ENCODE measurements around the gene VRK2. TPM values are rescaled to one million over a fixed set of nuclear protein-coding genes. Genes with fewer than 3 reads are reported as not detected.

The VRK2 gene
- polyA plus RNA-seq, 1 donor: 17.2 TPM

DNA sequence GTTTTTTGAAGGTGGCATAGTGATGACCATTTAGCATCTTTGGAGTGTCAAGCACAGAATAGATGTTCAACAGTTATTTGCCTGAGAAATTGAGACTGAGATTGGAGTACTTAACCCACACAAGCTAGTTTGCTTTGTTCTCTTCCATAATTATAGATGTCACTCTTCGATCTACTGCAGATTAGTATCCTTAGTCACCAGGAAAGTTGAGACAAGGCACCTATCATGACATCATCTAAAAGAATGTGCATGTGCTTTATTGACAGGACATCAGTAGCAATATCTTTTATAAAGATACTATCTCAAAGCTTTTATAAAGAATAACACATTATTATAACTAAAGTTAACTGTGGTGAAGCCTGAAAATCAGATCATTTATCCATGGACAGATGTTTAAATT is 6.4 kb downstream of the VRK2 start:
- Histone ChIP-seq H3K36me3 (ENCODE audit: control insufficient read depth, insufficient read depth, low read length) (peaks cover 3% of the 10 kb centered on the region), H3K27ac (ENCODE audit: low read length) (no peak overlapping the region), H3K27me3 (ENCODE audit: control insufficient read depth, insufficient read depth, low read length) (no peaks in the 10 kb centered on the region), H3K4me1 (ENCODE audit: control insufficient read depth, insufficient read depth, low read length) (no peaks in the 10 kb centered on the region), H3K4me3 (ENCODE audit: low read length) (no peak overlapping the region), H3K9me3 (ENCODE audit: control insufficient read depth, low read depth, low read length) (no peaks in the 10 kb centered on the region)
- WGBS (ENCODE audit: insufficient coverage, low lambda C conversion rate): no CpG with 5 or more reads among the region's 1 CpG
- DNase-seq: no peak

DNA sequence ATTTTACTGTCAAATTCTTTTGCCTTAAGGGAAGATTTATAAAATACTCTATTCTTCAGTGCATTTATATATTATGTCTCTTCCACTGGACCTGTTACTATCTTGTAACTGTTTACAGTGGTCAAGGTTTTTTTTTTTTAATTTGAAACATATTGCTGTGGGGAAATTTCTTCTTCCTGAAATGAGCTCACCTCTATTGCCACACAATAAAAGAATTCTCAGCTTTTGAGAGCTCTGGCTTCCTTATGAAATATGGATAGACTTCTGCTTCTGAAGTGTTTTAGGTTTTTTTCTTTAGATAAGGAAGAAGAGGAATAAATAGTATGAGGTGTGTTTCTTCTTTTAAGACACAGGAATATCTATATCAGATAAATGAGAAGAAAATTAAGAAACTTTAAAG is 7.7 kb downstream of the VRK2 start:
- no peak for DNase-seq
- H3K4me1 ChIP-seq (ENCODE audit: control insufficient read depth, insufficient read depth, low read length): no peaks in the 10 kb centered on the region
- no peaks in the 10 kb centered on the region for H3K9me3 ChIP-seq (ENCODE audit: control insufficient read depth, low read depth, low read length)
- H3K27ac ChIP-seq (ENCODE audit: low read length): no peak overlapping the region
- H3K4me3 ChIP-seq (ENCODE audit: low read length): no peak overlapping the region
- H3K27me3 ChIP-seq (ENCODE audit: control insufficient read depth, insufficient read depth, low read length): no peaks in the 10 kb centered on the region
- peaks cover 10% of the 10 kb centered on the region for H3K36me3 ChIP-seq (ENCODE audit: control insufficient read depth, insufficient read depth, low read length)

DNA sequence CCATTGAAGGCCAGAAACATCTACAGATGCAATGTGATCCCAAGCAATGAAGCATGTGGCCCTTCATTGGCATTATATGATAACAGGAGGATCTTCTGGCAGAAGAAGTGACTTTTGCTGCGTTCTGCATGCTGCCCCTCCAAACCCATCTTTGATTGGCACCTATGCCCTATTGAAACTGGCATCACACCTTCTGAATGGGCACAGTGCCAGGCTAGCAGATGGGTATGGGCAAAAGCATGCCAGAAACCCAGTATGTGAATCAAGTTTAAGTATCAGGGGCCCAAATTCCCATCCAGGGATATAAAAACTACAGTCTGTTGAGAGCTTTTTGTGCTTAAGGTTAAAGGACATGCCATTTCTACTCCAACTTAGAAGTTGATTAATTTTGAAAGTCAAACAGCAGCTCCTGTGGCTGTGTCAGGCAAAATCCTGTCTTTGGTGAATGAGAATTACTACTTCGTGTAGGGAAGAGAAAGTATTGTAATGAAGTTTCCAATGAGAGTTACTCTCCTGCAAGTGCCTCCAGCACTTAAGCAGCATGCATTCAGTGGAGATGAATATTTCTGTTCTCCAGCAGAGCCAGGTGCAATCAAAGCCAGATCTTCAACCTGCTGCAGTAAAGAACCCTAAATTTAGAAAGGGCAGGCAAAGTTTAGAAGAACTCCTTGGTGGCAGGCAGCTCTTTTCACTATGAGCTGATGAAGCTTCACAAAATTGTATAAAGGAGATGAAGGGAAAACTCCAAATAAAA is 8.6 kb downstream of the VRK2 start:
- Histone ChIP-seq H3K27ac (ENCODE audit: low read length) (no peak overlapping the region), H3K36me3 (ENCODE audit: control insufficient read depth, insufficient read depth, low read length) (peaks cover 11% of the 10 kb centered on the region), H3K4me1 (ENCODE audit: control insufficient read depth, insufficient read depth, low read length) (no peaks in the 10 kb centered on the region), H3K27me3 (ENCODE audit: control insufficient read depth, insufficient read depth, low read length) (no peaks in the 10 kb centered on the region), H3K9me3 (ENCODE audit: control insufficient read depth, low read depth, low read length) (no peaks in the 10 kb centered on the region), H3K4me3 (ENCODE audit: low read length) (no peak overlapping the region)
- DNase-seq: no peak
- WGBS (ENCODE audit: insufficient coverage, low lambda C conversion rate): no CpG with 5 or more reads among the region's 2 CpGs

DNA sequence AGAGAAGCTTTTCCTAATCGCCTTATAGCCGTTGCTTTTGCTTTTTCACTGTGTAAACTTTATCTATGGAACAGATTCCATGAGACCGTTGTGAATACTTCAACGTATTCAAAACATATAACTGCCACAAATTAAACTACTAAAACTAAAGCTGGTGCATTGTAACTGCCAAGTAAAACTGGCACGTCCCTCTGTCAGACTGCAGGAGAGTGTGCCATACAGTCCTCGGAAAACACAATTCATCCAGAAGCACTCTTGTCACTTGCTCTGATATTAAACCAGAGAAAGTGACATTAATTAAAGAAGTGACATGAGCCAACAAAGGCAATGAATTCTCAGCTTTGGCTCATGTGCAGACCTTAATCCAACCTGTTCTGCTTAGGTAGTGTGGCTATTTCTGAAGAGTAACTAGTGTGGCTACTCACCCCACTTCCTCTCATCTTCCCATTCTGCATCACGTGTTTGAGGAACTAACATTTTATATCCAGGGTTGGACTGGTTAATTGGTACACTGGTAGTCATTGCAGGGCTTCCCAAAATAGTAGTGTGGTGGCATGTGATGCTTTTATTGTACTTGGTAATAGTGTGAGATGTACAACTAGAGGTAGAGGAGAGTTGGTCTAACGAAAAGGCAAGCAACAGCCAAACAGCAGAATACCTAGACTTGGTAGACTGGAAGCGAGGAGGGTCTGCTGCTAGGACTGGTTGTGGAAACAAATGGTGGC is 9.7 kb downstream of the VRK2 start:
- Histone ChIP-seq H3K27ac (ENCODE audit: low read length) (no peak overlapping the region), H3K36me3 (ENCODE audit: control insufficient read depth, insufficient read depth, low read length) (peaks cover 12% of the 10 kb centered on the region), H3K4me1 (ENCODE audit: control insufficient read depth, insufficient read depth, low read length) (no peaks in the 10 kb centered on the region), H3K4me3 (ENCODE audit: low read length) (no peak overlapping the region), H3K27me3 (ENCODE audit: control insufficient read depth, insufficient read depth, low read length) (no peaks in the 10 kb centered on the region), H3K9me3 (ENCODE audit: control insufficient read depth, low read depth, low read length) (no peaks in the 10 kb centered on the region)
- WGBS (ENCODE audit: insufficient coverage, low lambda C conversion rate): 100% methylated on average over 4 of the region's 9 CpGs
- no peak for DNase-seq

DNA sequence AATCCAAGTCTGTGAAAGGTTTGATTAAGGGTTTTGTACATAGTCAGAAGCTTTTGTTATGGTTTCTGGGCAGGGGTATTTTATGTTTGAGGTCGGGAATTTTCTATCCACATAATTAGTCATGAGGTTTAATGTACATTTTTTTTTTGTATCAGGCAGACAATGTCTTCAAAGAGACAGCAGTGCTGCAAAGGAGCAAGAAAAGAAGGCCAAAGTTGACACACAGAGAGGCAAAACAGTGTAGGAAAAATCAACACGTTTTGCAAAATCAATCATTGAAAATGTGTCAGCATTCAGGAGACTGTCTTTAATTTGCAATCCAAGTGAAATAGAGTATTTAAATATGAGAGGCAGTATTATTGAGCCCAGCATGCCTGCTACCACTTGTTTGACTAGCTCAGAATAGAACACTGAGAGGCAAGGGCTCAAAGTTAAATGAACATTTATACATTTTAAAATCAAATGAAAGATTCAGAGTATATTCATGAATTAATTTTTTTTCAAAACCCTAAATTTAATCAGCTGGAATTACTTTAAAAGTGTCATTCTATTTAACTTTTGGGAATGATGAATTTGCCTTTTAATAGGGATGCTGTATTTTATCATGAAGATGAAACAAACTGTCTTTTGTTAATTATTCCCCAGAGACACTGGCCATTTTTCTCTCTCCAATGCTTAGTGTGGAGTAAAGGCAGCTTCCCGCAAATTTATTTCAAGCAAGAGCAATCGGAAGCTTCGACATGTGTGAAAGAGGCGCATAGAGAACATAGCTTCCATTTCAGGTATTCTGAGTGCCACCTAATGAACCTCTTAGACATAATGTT is 11.3 kb downstream of the VRK2 start:
- no peaks in the 10 kb centered on the region for H3K9me3 ChIP-seq (ENCODE audit: control insufficient read depth, low read depth, low read length)
- no peak overlapping the region for H3K4me3 ChIP-seq (ENCODE audit: low read length)
- H3K36me3 ChIP-seq (ENCODE audit: control insufficient read depth, insufficient read depth, low read length): peaks cover 12% of the 10 kb centered on the region
- H3K4me1 ChIP-seq (ENCODE audit: control insufficient read depth, insufficient read depth, low read length): no peaks in the 10 kb centered on the region
- DNase-seq: no peak
- no peaks in the 10 kb centered on the region for H3K27me3 ChIP-seq (ENCODE audit: control insufficient read depth, insufficient read depth, low read length)
- 96% methylated on average over 4 of the region's 6 CpGs for WGBS (ENCODE audit: insufficient coverage, low lambda C conversion rate)
- no peak overlapping the region for H3K27ac ChIP-seq (ENCODE audit: low read length)

DNA sequence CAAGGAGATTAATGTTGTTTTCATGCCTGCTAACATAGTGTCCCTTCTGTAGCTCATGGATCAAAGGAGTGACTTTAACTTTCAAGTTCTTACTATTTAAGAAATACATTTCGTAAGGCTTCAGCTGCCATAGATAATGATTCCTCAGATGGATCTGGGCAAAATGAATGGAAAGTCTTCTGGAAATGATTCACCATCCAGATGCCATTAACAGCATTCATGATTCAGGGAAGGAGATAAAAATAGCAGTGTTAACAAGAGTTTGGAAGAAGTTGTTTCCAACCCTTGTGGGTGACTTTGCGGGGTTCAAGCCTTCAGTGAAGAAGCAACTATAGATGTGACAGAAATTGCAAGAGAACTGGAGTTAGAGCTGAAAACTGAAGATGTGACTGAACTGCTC is 17.0 kb downstream of the VRK2 start:
- no peak overlapping the region for H3K4me3 ChIP-seq (ENCODE audit: low read length)
- no peaks in the 10 kb centered on the region for H3K9me3 ChIP-seq (ENCODE audit: control insufficient read depth, low read depth, low read length)
- H3K4me1 ChIP-seq (ENCODE audit: control insufficient read depth, insufficient read depth, low read length): no peaks in the 10 kb centered on the region
- H3K27ac ChIP-seq (ENCODE audit: low read length): no peak overlapping the region
- peaks cover 6% of the 10 kb centered on the region for H3K36me3 ChIP-seq (ENCODE audit: control insufficient read depth, insufficient read depth, low read length)
- H3K27me3 ChIP-seq (ENCODE audit: control insufficient read depth, insufficient read depth, low read length): no peaks in the 10 kb centered on the region
- DNase-seq: no peak
- WGBS (ENCODE audit: insufficient coverage, low lambda C conversion rate): 100% methylated on average over 1 of the region's 2 CpGs

DNA sequence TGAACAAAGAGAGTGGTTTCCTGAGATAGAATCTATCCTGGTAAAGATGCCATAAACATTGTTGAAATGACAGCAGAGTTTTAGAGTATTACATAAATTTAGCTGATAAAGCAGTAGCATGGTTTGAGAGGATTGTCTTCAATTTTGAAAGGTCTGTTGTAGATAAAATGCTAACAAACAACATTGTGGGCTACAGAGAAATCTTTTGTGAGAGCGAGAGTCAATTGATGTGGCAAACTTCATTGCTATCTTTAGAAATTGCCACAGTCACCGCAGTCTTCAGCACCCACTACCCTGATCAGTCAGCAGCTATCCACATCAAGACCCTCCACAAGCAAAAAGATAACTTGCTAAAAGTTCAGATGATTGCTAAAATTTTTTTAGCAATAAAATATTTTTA is 17.5 kb downstream of the VRK2 start:
- Histone ChIP-seq H3K27ac (ENCODE audit: low read length) (no peak overlapping the region), H3K4me1 (ENCODE audit: control insufficient read depth, insufficient read depth, low read length) (no peaks in the 10 kb centered on the region), H3K4me3 (ENCODE audit: low read length) (no peak overlapping the region), H3K27me3 (ENCODE audit: control insufficient read depth, insufficient read depth, low read length) (no peaks in the 10 kb centered on the region), H3K36me3 (ENCODE audit: control insufficient read depth, insufficient read depth, low read length) (peaks cover 6% of the 10 kb centered on the region), H3K9me3 (ENCODE audit: control insufficient read depth, low read depth, low read length) (no peaks in the 10 kb centered on the region)
- DNase-seq: no peak
- WGBS (ENCODE audit: insufficient coverage, low lambda C conversion rate): no CpG with 5 or more reads among the region's 2 CpGs

DNA sequence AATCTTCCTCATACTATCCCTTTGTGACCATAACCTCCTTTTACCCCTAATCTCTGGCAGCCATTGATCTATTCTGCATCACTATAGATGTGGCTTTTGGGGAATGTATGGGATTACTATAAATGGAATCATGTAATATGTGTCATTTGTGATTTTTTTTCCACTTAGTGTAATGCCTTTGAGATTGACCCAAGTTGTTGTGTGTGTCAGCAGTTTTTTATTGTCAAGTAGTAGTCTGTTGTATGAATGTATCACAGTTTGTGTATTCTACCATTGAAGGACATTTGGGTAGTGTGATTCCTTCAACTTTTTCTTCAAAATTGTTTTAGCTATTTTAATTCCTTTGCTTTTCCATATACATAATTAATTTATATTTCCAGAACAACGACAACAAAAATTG is 18.6 kb downstream of the VRK2 start:
- Histone ChIP-seq H3K36me3 (ENCODE audit: control insufficient read depth, insufficient read depth, low read length) (peaks cover 7% of the 10 kb centered on the region), H3K27ac (ENCODE audit: low read length) (no peak overlapping the region), H3K4me3 (ENCODE audit: low read length) (no peak overlapping the region), H3K27me3 (ENCODE audit: control insufficient read depth, insufficient read depth, low read length) (no peaks in the 10 kb centered on the region), H3K9me3 (ENCODE audit: control insufficient read depth, low read depth, low read length) (peaks cover 1% of the 10 kb centered on the region), H3K4me1 (ENCODE audit: control insufficient read depth, insufficient read depth, low read length) (no peaks in the 10 kb centered on the region)
- DNase-seq: no peak
- 86% methylated on average over 1 of the region's 1 CpG for WGBS (ENCODE audit: insufficient coverage, low lambda C conversion rate)

DNA sequence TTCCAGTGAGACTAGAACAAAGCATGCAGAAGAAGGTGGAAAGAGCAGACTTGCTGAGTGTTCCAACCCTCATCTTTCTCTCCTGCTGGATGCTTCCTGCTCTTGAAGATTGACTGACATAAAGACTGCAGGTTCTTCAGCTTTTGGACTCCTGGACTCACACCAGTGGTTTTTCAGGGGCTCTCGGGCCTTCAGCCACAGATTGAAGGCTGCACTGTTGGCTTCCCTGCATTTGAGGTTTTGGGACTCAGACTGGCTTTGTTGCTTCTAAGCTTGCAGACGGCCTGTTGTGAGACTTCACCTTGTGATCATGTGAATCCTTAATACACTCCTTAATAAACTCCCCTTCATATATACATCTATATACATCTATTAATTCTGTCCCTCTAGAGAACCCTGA is 20.4 kb downstream of the VRK2 start:
- no peak overlapping the region for H3K4me3 ChIP-seq (ENCODE audit: low read length)
- H3K27ac ChIP-seq (ENCODE audit: low read length): no peak overlapping the region
- no peak for DNase-seq
- no peaks in the 10 kb centered on the region for H3K27me3 ChIP-seq (ENCODE audit: control insufficient read depth, insufficient read depth, low read length)
- H3K36me3 ChIP-seq (ENCODE audit: control insufficient read depth, insufficient read depth, low read length): peaks cover 8% of the 10 kb centered on the region
- H3K9me3 ChIP-seq (ENCODE audit: control insufficient read depth, low read depth, low read length): peaks cover 4% of the 10 kb centered on the region
- no CpG with 5 or more reads among the region's 2 CpGs for WGBS (ENCODE audit: insufficient coverage, low lambda C conversion rate)
- no peaks in the 10 kb centered on the region for H3K4me1 ChIP-seq (ENCODE audit: control insufficient read depth, insufficient read depth, low read length)

DNA sequence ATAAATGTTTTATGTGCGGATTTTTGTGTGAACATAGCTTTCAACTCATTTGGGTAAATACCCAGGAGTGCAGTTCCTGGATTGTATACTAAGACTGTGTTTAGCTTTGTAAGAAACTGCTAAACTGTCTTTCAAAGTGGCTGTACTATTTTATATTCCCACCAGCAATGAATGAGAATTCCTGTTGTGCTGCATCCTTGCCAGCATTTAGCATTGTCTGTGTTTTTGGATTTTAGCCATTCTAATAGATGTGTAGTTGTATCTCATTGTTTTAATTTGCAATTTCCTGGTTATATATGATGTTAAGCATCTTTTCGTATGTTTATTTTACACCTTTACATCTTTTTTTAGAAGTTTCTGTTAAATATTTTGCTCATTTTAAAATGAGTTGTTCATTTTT is 24.2 kb downstream of the VRK2 start:
- Histone ChIP-seq H3K9me3 (ENCODE audit: control insufficient read depth, low read depth, low read length) (peaks cover 4% of the 10 kb centered on the region), H3K27me3 (ENCODE audit: control insufficient read depth, insufficient read depth, low read length) (no peaks in the 10 kb centered on the region), H3K4me3 (ENCODE audit: low read length) (no peak overlapping the region), H3K36me3 (ENCODE audit: control insufficient read depth, insufficient read depth, low read length) (peaks cover 8% of the 10 kb centered on the region), H3K4me1 (ENCODE audit: control insufficient read depth, insufficient read depth, low read length) (no peaks in the 10 kb centered on the region), H3K27ac (ENCODE audit: low read length) (no peak overlapping the region)
- DNase-seq: no peak
- WGBS (ENCODE audit: insufficient coverage, low lambda C conversion rate): 100% methylated on average over 1 of the region's 2 CpGs

Measured in large intestine (tissue), 3 donors.